HepG2 (cell line): Measurements from ENCODE around the gene SBK2. TPM values are rescaled to one million over a fixed set of nuclear protein-coding genes. Genes with fewer than 3 reads are reported as not detected.

Source experiments
- ATAC-seq: fragments of 200-7000 bp; cut with Tn5 transposase; 3 replicates; pipeline ENCODE4 v1.9.1; 2020; ENCODE audit warnings: mild to moderate bottlenecking, moderate library complexity
- BruUV-seq: library from RNA; stranded (reverse); fragments of 400-500 nt; replicated peaks from 2 replicates; lab custom pipeline; 2021; lab: Mats Ljungman, UMichigan
- CTCF ChIA-PET: fragments of 300-600 bp; formaldehyde crosslinking; extraction: SDS; loops from one replicate; lab custom pipeline; 2021; ENCODE audit warnings: low total read pairs, inconsistent platforms, low intra/inter-chr PET ratio; lab: Yijun Ruan, JAX
- POLR2A ChIA-PET: fragments of 350-600 bp; sonication (Branson Sonifier 250); formaldehyde crosslinking; loops from one replicate; lab custom pipeline; 2020; ENCODE audit warnings: antibody characterized with exemption, inconsistent platforms; lab: Yijun Ruan, JAX
- DNase-seq: peaks from one replicate; pipeline ENCODE4 v3.0.0-alpha.2; 2015; ENCODE audit warnings: low spot score
- FAIRE-seq: peaks from 3 replicates; lab custom pipeline; 2011; peaks lifted over from hg19 to GRCh38; lab: Jason Lieb, UNC
- H2AFZ ChIP-seq: one replicate; pipeline ENCODE4 v1.6.1; 2011; ENCODE audit warnings: low read length, inconsistent platforms
- H3K27ac ChIP-seq: fragments of 300-600 bp; 3 replicates; pipeline ENCODE4 v1.8.0; 2011; ENCODE audit warnings: mixed run types, mild to moderate bottlenecking, mixed read lengths, low read length, inconsistent platforms; ENCODE audit not compliant: insufficient read depth; ENCODE audit errors: extremely low read length
- H3K27me3 ChIP-seq, 2 experiments: fragments of 200-600 bp in 1 of 2; 2 replicates in 1 of 2; 3 replicates in 1 of 2; pipeline versions ENCODE4 v1.6.0 to v1.8.0; 2011; ENCODE audit warnings: low read length in 2 of 2, mild to moderate bottlenecking in 2 of 2, moderate library complexity in 2 of 2, inconsistent platforms in 1 of 2; ENCODE audit not compliant: insufficient read depth in 2 of 2, control insufficient read depth in 1 of 2
- H3K36me3 ChIP-seq, 2 experiments: fragments of 200-600 bp in 1 of 2; replicated peaks in 1 of 2; 2 replicates in 1 of 2; 3 replicates in 1 of 2; pipeline versions ENCODE4 v1.5.1 to v1.8.0; 2011; ENCODE audit warnings: low read length in 2 of 2, inconsistent platforms in 1 of 2; ENCODE audit not compliant: insufficient read depth in 2 of 2, control insufficient read depth in 1 of 2
- H3K4me1 ChIP-seq: 2 replicates; pipeline ENCODE4 v1.5.1; 2012; ENCODE audit warnings: low read length, inconsistent platforms; ENCODE audit not compliant: insufficient read depth
- H3K4me2 ChIP-seq: 2 replicates; pipeline ENCODE4 v1.6.0; 2011; ENCODE audit warnings: low read depth, low read length, inconsistent platforms
- H3K4me3 ChIP-seq, 3 experiments: fragments of 200-600 bp in 1 of 3; sonication (generic), shearing (Covaris generic) in 1 of 3; replicated peaks in 1 of 3; 2 replicates each; pipeline ENCODE4 v1.5.1; 2011 to 2016; ENCODE audit warnings: low read length in 3 of 3, inconsistent platforms in 2 of 3, low read depth in 2 of 3, mild to moderate bottlenecking in 2 of 3, control low read depth in 1 of 3, mixed read lengths in 1 of 3; ENCODE audit not compliant: insufficient read depth in 1 of 3
- H3K79me2 ChIP-seq: one replicate; pipeline ENCODE4 v1.6.1; 2011; ENCODE audit warnings: low read length, inconsistent platforms; ENCODE audit not compliant: insufficient read depth
- H3K9ac ChIP-seq: 2 replicates; pipeline ENCODE4 v1.6.0; 2011; ENCODE audit warnings: mild to moderate bottlenecking, low read depth, low read length, inconsistent platforms; ENCODE audit not compliant: insufficient read depth
- H3K9me3 ChIP-seq: 2 replicates; pipeline ENCODE4 v1.5.1; 2012; ENCODE audit warnings: mild to moderate bottlenecking, low read length
- H4K20me1 ChIP-seq: 2 replicates; pipeline ENCODE4 v1.6.0; 2011; ENCODE audit warnings: inconsistent platforms, mild to moderate bottlenecking, low read length, moderate library complexity; ENCODE audit not compliant: insufficient read depth
- BRCA1 ChIP-seq: sonication (generic); formaldehyde crosslinking; IDR thresholded peaks from 2 replicates; pipeline ENCODE4 v1.4.0; 2020; ENCODE audit warnings: missing genetic modification reagents
- CBX1 ChIP-seq: IDR thresholded peaks from one replicate; pipeline ENCODE4 v1.6.1; 2016; ENCODE audit warnings: antibody characterized with exemption, low read depth
- FOXA1 ChIP-seq, 2 experiments: fragments of 450-650 bp in 1 of 2; sonication (generic) in 1 of 2; formaldehyde crosslinking in 1 of 2; IDR thresholded peaks; 2 replicates each; pipeline versions ENCODE4 v1.4.0 to v1.6.1; 2016 to 2020; ENCODE audit warnings: missing genetic modification reagents in 1 of 2
- NFYC ChIP-seq: IDR thresholded peaks from 2 replicates; pipeline ENCODE4 v1.6.1; 2016; ENCODE audit warnings: missing genetic modification reagents, missing compliant biosample characterization
- PCBP1 ChIP-seq: fragments of 200-400 bp; formaldehyde crosslinking; IDR thresholded peaks from 2 replicates; pipeline ENCODE4 v1.6.1; 2017; ENCODE audit warnings: mild to moderate bottlenecking, low read depth, low read length, borderline replicate concordance
- SKI ChIP-seq: fragments of 450-650 bp; IDR thresholded peaks from one replicate; pipeline ENCODE4 v1.6.1; 2018; ENCODE audit warnings: mild to moderate bottlenecking; ENCODE audit not compliant: partially characterized antibody
- YEATS2 ChIP-seq: sonication (generic); formaldehyde crosslinking; IDR thresholded peaks from 2 replicates; pipeline ENCODE4 v1.4.0; 2020; ENCODE audit warnings: missing genetic modification reagents, borderline replicate concordance
- ZBTB20 ChIP-seq: sonication (generic); formaldehyde crosslinking; IDR thresholded peaks from 2 replicates; pipeline ENCODE4 v1.8.1; 2023; ENCODE audit warnings: missing genetic modification reagents, low read depth, mild to moderate bottlenecking, borderline replicate concordance
- ZFP91 ChIP-seq: sonication (generic); formaldehyde crosslinking; IDR thresholded peaks from 2 replicates; pipeline ENCODE4 v1.9.0; 2022; ENCODE audit warnings: missing genetic modification reagents, mild to moderate bottlenecking, borderline replicate concordance
- ZFY ChIP-seq: sonication (generic); formaldehyde crosslinking; IDR thresholded peaks from 2 replicates; pipeline ENCODE4 v1.4.0; 2020; ENCODE audit warnings: missing genetic modification reagents
- ZNF281 ChIP-seq: sonication (generic); formaldehyde crosslinking; IDR thresholded peaks from 2 replicates; pipeline ENCODE4 v1.4.0; 2020; ENCODE audit warnings: missing genetic modification reagents, borderline replicate concordance
- ZNF367 ChIP-seq: sonication (generic); formaldehyde crosslinking; IDR thresholded peaks from 2 replicates; pipeline ENCODE4 v1.4.0; 2020; ENCODE audit warnings: missing genetic modification reagents, borderline replicate concordance
- ZNF747 ChIP-seq: sonication (generic); formaldehyde crosslinking; IDR thresholded peaks from 2 replicates; pipeline ENCODE4 v1.8.1; 2023; ENCODE audit warnings: missing genetic modification reagents, mild to moderate bottlenecking, borderline replicate concordance
- WGBS: methylation state at CpG from one replicate; pipeline ENCODE4 v1.1.6; 2017; ENCODE audit warnings: low lambda C conversion rate; 5-methylcytosine and 5-hydroxymethylcytosine counted together
- in situ Hi-C: cut with HindIII; loops from 2 replicates; pipeline ENCODE4 v1.10.0; 2017; ENCODE audit warnings: low pct_unique_long_range_greater_than_20kb; ENCODE audit not compliant: extremely low pct_ligation_motif_present
- intact Hi-C: fragments of 100-400 bp; cut with micrococcal nuclease; formaldehyde crosslinking; loops from one replicate; pipeline ENCODE4 v1.10.0; 2022; ENCODE audit not compliant: unreplicated experiment
- polyA plus RNA-seq, 8 experiments: library from polyadenylated mRNA; depleted of rRNA in 3 of 8; stranded (reverse) in 7 of 8; unstranded in 1 of 8; fragments of >200 nt; fragmentation: Illumina TruSeq in 4 of 8; extraction: Trizol in 4 of 8; gene quantifications; 2 replicates each; pipeline versions ENCODE4 v1.2.1 to v1.2.3, GENCODE V29; 2011 to 2016; ENCODE audit warnings: low read depth in 4 of 8, missing spikeins in 1 of 8, mixed read lengths in 1 of 8; ENCODE audit not compliant: insufficient read depth in 1 of 8
- total RNA-seq, 5 experiments: library from RNA; depleted of rRNA; stranded (reverse); fragments of >200 nt; fragmentation: Illumina TruSeq; extraction: Trizol; gene quantifications; 2 replicates each; pipeline ENCODE4 v1.2.3, GENCODE V29; 2016; ENCODE audit warnings: low read depth in 1 of 5
- TF ChIP-seq, protein P1 (sequence below): sonication (generic); formaldehyde crosslinking; IDR thresholded peaks from 2 replicates; pipeline ENCODE4 v1.8.1; 2023; ENCODE audit warnings: mild to moderate bottlenecking, missing genetic modification reagents

The SBK2 gene
- total and polyA plus RNA-seq, 2 of the 13 experiments (the other 11 are each of a cell fraction or from before 2014, with no cell fraction given) = 0.24 TPM; not detected in 1

DNA sequence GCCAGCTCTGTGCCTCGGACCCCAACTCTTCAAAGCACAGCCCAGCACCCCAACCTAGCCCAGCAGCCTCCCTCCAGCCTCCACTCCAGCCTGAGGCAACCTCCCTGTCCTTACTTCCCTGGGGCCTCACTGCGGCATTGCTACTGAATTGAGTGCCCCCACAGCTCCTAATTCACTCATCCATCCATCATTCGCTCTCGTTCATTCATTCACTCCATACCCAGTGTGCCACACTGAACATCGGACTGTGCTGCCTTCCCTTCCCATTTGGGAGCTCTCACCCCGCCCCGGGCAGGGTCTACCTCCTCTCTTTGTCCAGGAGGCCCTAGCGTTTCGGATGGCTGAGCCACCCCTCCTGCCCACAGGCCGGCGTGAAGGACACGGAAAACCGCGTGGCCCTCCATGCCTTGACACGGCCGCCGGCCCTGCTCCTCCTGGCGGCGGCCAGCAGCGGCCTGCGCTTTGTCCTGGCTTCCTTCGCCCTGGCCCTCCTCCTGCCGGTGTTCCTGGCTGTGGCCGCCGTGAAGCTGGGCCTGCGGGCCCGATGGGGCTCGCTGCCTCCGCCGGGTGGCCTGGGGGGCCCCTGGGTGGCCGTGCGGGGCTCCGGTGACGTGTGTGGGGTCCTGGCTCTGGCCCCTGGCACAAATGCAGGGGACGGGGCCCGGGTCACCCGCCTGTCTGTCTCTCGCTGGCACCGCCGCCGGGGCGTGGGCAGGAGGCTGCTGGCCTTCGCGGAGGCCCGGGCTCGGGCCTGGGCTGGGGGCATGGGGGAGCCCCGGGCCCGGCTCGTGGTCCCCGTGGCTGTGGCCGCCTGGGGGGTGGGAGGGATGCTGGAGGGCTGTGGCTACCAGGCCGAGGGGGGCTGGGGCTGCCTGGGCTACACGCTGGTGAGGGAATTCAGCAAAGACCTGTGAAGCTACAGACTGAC, 50.6 kb downstream of the SBK2 start (continued):
- peak; percentile 3; the same call in 1 of the 2 replicates for TF ChIP-seq ZFP91 (CRISPR knock-in tag)
- no peak for TF ChIP-seq CBX1
- no peak for TF ChIP-seq BRCA1 (CRISPR knock-in tag)
- TF ChIP-seq, all 625 proteins: peak for 3

DNA sequence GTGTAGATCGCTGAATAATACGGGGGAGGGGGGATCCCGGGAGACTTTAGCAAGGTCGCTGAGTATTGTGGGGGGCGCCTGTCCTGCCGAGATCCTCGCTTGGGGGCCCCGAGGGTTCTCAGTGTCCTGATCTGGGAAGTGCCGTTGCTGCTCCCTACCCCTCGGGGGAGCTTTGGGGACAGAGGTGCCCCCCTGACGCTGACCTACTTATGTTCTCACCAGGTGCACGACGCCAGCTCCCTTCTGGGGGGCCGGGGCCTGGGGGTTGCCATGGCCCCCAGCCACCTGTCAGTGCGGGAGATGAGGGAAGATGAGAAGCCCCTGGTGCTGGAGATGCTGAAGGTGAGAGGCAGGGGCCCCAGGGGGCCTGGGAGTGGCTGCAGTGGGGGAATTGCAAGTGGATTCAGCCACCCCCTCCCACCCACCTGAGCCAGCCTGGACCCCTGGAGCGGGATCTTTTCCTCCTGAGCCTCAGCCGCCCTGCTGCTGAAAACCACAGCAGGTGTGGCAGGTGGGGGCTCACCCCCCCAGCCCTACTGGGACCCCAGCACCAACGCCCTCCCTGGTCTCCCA, 51.4 kb downstream of the SBK2 start:
- ChIA-PET POLR2A (interaction anchor here (1.6 to 4.3 kb wide), 4 partner anchors 9 to 68 kb away, joined by 3 to 44 read pairs (median 4); partner anchors contain the start of genes ISOC2 and ZNF628), CTCF (no interaction called here)
- Histone ChIP-seq H3K9me3 (no peaks in the 10 kb centered on the region), H2AFZ (no peak overlapping the region), H3K4me2 (peak overlapping the region; percentile 91), H3K4me1 (peaks cover 33% of the 10 kb centered on the region), H3K4me3 (peak overlapping the region; percentile 62 to 79 (median 69)), H3K79me2 (no peaks in the 10 kb centered on the region), H3K27me3 (peaks cover 3 to 10% of the 10 kb centered on the region in 2 experiments; a peak in 3 of 5 replicates), H3K9ac (peak overlapping the region; percentile 69), H4K20me1 (no peaks in the 10 kb centered on the region), H3K36me3 (no peaks in the 10 kb centered on the region), H3K27ac (peak overlapping the region; percentile 33)
- in situ Hi-C loops = no loop called here
- BruUV-seq = TSS peak; percentile 67
- no peak for TF ChIP-seq NFYC (CRISPR knock-in tag)
- TF ChIP-seq FOXA1 (IDR thresholded peaks at IDR 0.05) = no peak
- no peak for TF ChIP-seq FOXA1 (CRISPR knock-in tag; IDR thresholded peaks at IDR 0.05)
- 0 out of 2 replicates have a peak, but pooled peaks have one; percentile 3 for TF ChIP-seq YEATS2 (CRISPR knock-in tag)
- TF ChIP-seq ZFY (CRISPR knock-in tag) = peak; percentile 36; the same call in 1 of the 2 replicates
- TF ChIP-seq ZNF747 (CRISPR knock-in tag) = 0 out of 2 replicates have a peak, but pooled peaks have one; percentile 31
- TF ChIP-seq PCBP1 = 0 out of 2 replicates have a peak, but pooled peaks have one; percentile 19
- no peak for TF ChIP-seq ZNF367
- TF ChIP-seq, protein P1, sequence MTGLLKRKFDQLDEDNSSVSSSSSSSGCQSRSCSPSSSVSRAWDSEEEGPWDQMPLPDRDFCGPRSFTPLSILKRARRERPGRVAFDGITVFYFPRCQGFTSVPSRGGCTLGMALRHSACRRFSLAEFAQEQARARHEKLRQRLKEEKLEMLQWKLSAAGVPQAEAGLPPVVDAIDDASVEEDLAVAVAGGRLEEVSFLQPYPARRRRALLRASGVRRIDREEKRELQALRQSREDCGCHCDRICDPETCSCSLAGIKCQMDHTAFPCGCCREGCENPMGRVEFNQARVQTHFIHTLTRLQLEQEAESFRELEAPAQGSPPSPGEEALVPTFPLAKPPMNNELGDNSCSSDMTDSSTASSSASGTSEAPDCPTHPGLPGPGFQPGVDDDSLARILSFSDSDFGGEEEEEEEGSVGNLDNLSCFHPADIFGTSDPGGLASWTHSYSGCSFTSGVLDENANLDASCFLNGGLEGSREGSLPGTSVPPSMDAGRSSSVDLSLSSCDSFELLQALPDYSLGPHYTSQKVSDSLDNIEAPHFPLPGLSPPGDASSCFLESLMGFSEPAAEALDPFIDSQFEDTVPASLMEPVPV (CRISPR knock-in tag) = 0 out of 2 replicates have a peak, but pooled peaks have one; percentile 36
- TF ChIP-seq SKI = no peak
- TF ChIP-seq ZBTB20 (CRISPR knock-in tag) = no peak
- TF ChIP-seq ZNF281 = no peak
- DNase-seq = no peak
- FAIRE-seq = no peak
- intact Hi-C loops = no loop called here
- no peak; the same call in 2 of the 3 replicates for ATAC-seq
- WGBS = 13% methylated on average over 4 of the region's 18 CpGs
